Prostate gland (tissue), 2 donors: ENCODE data around the gene MBL2. TPM values are rescaled to one million over a fixed set of nuclear protein-coding genes. Genes with fewer than 3 reads are reported as not detected.
A peak's percentile ranks its signal among the peaks of the same experiment; 100 is the strongest.

Experiments
- DNase-seq: peaks from one replicate; pipeline ENCODE4 v3.0.0-alpha.2; 2019; ENCODE audit warnings: low spot score
- H3K27ac ChIP-seq, 2 donors: fragments of 200-600 bp; sonication (generic); 2 replicates each; pipeline ENCODE4 v1.5.1; 2017 to 2019
- H3K27me3 ChIP-seq: fragments of 200-600 bp; sonication (generic); replicated peaks from 2 replicates; pipeline ENCODE4 v1.5.1; 2019; ENCODE audit not compliant: insufficient read depth
- H3K36me3 ChIP-seq, 2 donors: fragments of 200-600 bp; sonication (generic); 1 replicate in 1 of 2; 2 replicates in 1 of 2; pipeline versions ENCODE4 v1.5.1 to v1.8.1; 2017 to 2019
- H3K4me1 ChIP-seq: fragments of 200-600 bp; sonication (generic); replicated peaks from 2 replicates; pipeline ENCODE4 v1.5.1; 2019
- H3K4me3 ChIP-seq, 2 donors: fragments of 200-600 bp; sonication (generic); 2 replicates each; pipeline ENCODE4 v1.5.1; 2017 to 2019
- H3K9me3 ChIP-seq: fragments of 200-600 bp; sonication (generic); 2 replicates; pipeline ENCODE4 v1.5.1; 2017
- POLR2A ChIP-seq: fragments of 450-650 bp; IDR thresholded peaks from one replicate; pipeline ENCODE4 v1.6.1; 2016; ENCODE audit warnings: antibody characterized with exemption, mild to moderate bottlenecking
- POLR2AphosphoS5 ChIP-seq: sonication (generic); formaldehyde crosslinking; IDR thresholded peaks from one replicate; pipeline ENCODE4 v1.6.1; 2017; ENCODE audit warnings: antibody characterized with exemption
- WGBS: methylation state at CpG from one replicate; pipeline ENCODE4 v1.1.5; 2018; 5-methylcytosine and 5-hydroxymethylcytosine counted together
- intact Hi-C: fragments of 100-400 bp; cut with DNase I; formaldehyde crosslinking; loops from one replicate; pipeline ENCODE4 v1.14.2; 2022
- total RNA-seq, 2 donors: library from RNA; depleted of rRNA; stranded (reverse); fragments of >200 nt; gene quantifications; one replicate each; pipeline ENCODE4 v1.1.0, GENCODE V29; 2016
- TF ChIP-seq, protein P1 (sequence below), 4 experiments: fragments of 200-600 bp in 2 of 4; fragments of 450-650 bp in 2 of 4; sonication (generic) in 2 of 4; IDR thresholded peaks; 1 replicate in 3 of 4; 2 replicates in 1 of 4; pipeline ENCODE4 v1.5.1; 2016 to 2019; ENCODE audit warnings: antibody characterized with exemption in 4 of 4, mild to moderate bottlenecking in 2 of 4, moderate library complexity in 2 of 4

MBL2 gene
- total RNA-seq, 2 donors from 2014 or later: not detected

DNA sequence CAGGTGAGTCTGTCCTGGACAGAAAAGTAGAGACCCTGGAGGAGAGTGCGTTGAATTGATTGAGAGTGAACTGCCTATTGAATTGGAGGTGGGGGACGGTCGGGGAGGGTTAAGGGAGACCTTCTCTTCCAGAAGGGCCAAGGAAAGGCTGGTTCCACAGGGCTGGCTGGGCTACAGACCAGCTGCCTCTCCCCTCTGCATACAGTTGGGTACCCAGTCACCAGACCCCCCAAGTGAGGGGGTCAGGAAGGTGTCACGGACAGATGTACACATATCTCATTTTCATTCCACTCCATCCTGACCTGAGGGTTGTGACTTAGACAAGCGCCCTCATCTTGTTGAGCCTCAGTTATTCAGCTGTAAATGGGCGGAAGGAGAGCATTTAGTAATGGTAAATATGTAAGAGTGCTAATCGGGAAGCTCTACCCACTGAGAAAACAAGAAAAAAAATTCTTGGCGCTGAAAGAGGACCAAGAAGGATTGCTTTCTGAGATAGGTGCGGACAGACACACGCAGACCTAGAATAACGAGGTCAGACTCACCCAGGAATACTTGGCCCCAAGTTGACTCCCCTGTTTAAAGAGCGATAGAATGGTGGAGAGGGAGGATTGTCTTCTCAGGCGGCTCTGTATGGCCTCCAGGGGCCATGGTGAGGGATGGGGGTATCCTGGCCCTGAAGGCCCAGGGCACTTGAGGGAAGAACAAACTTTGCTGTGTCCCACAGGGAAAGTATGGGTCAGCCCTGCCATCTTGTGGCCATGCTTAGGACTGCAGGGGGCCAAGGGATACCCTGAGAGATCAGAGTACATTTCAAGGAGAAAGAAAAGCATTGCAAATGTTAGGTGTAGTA lies 7.2 kb upstream of the MBL2 start:
- DNase-seq: no peak
- Histone ChIP-seq H3K27me3 (no peaks in the 10 kb centered on the region), H3K36me3 (no peaks in the 10 kb centered on the region), H3K4me1 (no peaks in the 10 kb centered on the region), H3K9me3 (no peaks in the 10 kb centered on the region), H3K27ac (no peak overlapping the region), H3K4me3 (no peak overlapping the region)
- TF ChIP-seq POLR2AphosphoS5 (no peak), POLR2A (no peak)
- TF ChIP-seq, protein P1, sequence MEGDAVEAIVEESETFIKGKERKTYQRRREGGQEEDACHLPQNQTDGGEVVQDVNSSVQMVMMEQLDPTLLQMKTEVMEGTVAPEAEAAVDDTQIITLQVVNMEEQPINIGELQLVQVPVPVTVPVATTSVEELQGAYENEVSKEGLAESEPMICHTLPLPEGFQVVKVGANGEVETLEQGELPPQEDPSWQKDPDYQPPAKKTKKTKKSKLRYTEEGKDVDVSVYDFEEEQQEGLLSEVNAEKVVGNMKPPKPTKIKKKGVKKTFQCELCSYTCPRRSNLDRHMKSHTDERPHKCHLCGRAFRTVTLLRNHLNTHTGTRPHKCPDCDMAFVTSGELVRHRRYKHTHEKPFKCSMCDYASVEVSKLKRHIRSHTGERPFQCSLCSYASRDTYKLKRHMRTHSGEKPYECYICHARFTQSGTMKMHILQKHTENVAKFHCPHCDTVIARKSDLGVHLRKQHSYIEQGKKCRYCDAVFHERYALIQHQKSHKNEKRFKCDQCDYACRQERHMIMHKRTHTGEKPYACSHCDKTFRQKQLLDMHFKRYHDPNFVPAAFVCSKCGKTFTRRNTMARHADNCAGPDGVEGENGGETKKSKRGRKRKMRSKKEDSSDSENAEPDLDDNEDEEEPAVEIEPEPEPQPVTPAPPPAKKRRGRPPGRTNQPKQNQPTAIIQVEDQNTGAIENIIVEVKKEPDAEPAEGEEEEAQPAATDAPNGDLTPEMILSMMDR (IDR thresholded peaks at IDR 0.05): peak in 3 of 4 experiments; percentile 49 to 69 (median 53)
- intact Hi-C loops: loop anchor here (10.0 kb wide), 1 partner anchor 135 kb away; no protein-coding TSS in a partner anchor
- WGBS: 72% methylated on average over 13 of the region's 13 CpGs

DNA sequence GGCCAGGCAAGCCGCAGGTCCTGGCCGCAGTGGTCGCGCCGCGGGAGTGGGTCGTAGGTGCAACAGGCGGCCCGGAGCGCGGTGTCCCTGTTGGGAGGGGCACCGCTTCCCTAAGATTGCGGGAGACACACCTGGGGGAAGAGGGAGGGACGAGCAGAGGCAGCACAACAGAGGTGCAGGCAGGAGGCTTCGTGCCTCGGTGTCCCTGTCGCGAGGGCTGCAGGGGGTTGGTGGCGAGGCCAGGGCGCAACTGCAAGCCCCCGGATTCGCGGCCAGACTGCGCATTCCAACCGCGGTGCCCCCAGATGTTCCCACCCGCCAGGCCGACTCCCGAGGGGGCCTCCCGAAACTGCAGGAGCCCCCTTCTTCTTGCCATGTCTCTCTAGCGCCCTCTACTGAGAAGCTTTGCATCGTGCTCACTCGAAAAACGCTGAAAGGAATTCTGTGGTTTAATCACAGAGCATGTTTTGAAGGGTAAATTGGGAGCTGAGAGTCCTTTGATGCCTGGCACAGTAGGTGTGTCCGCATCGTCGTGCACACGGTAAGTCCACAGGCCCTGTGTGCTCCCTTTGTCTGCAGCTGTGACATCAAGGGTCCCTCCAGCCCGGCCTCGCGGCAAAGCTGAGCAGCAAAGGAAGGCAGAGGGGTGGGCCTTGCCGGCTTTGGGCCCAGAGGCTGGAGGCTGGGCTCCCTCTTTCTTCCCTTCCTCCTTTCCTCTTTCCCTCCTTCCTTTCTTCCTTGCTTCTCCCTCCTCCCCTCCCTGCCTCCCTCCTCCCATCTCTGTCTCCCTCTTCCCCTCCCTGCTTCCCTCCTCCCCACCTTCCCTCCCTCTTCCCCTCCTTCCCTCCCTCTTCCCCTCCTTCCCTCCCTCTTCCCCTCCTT lies 6.2 kb upstream of the MBL2 start:
- no peak overlapping the region for H3K4me3 ChIP-seq
- TF ChIP-seq POLR2A: no peak
- no peak for TF ChIP-seq POLR2AphosphoS5
- TF ChIP-seq, protein P1 (IDR thresholded peaks at IDR 0.05): no peak
- H3K9me3 ChIP-seq: no peaks in the 10 kb centered on the region
- H3K4me1 ChIP-seq: no peaks in the 10 kb centered on the region
- no peaks in the 10 kb centered on the region for H3K27me3 ChIP-seq
- H3K27ac ChIP-seq: no peak overlapping the region
- H3K36me3 ChIP-seq: no peaks in the 10 kb centered on the region
- WGBS: 31% methylated on average over 41 of the region's 42 CpGs
- no peak for DNase-seq
- intact Hi-C loops: loop anchor here (10.0 kb wide), 1 partner anchor 134 kb away; no protein-coding TSS in a partner anchor

DNA sequence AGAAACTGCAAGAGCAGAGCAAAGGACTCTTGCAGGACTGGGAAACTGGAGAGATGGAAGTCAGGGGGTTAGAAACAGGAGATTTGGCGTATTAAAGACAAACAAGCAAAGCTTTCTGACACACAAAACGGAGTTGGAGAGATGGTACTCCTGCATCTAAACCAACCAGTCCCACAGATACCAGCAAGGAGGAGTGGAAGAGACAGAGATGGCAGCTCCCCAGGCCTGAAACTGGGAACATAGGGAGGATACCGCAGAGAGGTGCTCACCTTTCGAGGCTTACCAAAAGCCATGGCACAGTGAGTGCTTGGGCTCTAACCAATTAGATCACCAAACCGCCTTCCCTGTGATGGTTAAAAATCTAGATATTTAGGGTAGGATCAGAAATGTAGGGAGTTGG lies 4.8 kb upstream of the MBL2 start:
- Histone ChIP-seq H3K36me3 (no peaks in the 10 kb centered on the region), H3K27me3 (no peaks in the 10 kb centered on the region), H3K4me1 (no peaks in the 10 kb centered on the region), H3K9me3 (no peaks in the 10 kb centered on the region), H3K4me3 (no peak overlapping the region), H3K27ac (no peak overlapping the region)
- TF ChIP-seq POLR2A (no peak), POLR2AphosphoS5 (no peak)
- TF ChIP-seq, protein P1 (IDR thresholded peaks at IDR 0.05): no peak
- intact Hi-C loops: loop anchor here (10.0 kb wide), 1 partner anchor 133 kb away; no protein-coding TSS in a partner anchor
- 78% methylated on average over 5 of the region's 5 CpGs for WGBS
- DNase-seq: no peak

DNA sequence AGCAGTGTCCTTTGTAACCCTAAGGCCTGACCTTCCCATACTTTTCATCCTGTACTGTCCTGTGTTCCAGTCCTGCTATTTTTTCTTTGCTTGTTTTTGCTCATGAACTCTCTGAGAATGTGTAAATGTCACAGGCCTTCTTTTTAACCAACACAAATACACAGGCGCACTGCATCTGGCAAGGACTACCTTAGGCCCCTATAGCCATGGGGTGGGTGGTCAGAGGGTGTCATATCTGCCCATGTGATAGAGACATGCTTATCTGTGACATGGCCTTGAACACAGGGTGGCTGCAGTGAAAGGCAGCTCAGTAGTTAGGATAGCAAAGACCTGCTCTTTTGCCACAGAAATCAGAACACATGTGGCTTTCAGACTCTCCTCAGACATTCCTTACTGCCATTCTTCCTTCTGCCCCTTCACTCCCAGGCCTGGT lies 3.9 kb upstream of the MBL2 start:
- 0% methylated on average over 1 of the region's 1 CpG for WGBS
- no peaks in the 10 kb centered on the region for H3K27me3 ChIP-seq
- no peaks in the 10 kb centered on the region for H3K9me3 ChIP-seq
- no peak overlapping the region for H3K27ac ChIP-seq
- H3K4me1 ChIP-seq: no peaks in the 10 kb centered on the region
- intact Hi-C loops: loop anchor here (10.0 kb wide), 1 partner anchor 132 kb away; no protein-coding TSS in a partner anchor
- no peak overlapping the region for H3K4me3 ChIP-seq
- no peak for TF ChIP-seq POLR2A
- no peaks in the 10 kb centered on the region for H3K36me3 ChIP-seq
- no peak for DNase-seq

DNA sequence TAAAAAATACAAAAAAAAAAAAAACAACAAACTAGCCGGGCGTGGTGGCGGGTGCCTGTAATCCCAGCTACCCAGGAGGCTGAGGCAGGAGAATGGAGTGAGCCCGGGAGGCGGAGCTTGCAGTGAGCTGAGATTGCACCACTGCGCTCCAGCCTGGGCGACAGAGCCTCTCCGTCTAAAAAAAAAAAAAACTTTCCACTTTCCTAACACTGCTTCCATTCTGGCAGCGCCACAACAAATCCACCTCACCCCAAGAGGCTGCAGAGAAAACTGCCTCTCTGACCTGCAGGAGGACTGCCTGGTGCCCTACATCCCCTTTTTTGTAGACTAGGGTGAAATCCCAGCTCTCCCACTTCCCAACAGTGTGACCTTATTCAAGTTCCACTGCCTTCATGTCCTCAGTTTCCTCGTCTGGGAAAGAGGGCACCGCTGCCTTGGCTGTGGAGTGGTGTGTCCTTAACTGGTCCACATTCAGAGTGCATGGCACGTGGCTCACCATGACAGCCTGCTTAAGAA lies 2.6 kb upstream of the MBL2 start:
- no peaks in the 10 kb centered on the region for H3K4me1 ChIP-seq
- no peaks in the 10 kb centered on the region for H3K9me3 ChIP-seq
- intact Hi-C loops: loop anchor here (10.0 kb wide), 1 partner anchor 130 kb away; no protein-coding TSS in a partner anchor
- no peak overlapping the region for H3K27ac ChIP-seq
- DNase-seq: no peak
- no peaks in the 10 kb centered on the region for H3K27me3 ChIP-seq
- TF ChIP-seq POLR2AphosphoS5: no peak
- TF ChIP-seq, protein P1 (IDR thresholded peaks at IDR 0.05): no peak
- TF ChIP-seq POLR2A: no peak
- WGBS: 90% methylated on average over 12 of the region's 12 CpGs
- H3K4me3 ChIP-seq: no peak overlapping the region
- H3K36me3 ChIP-seq: no peaks in the 10 kb centered on the region
